Sigmoid colon (tissue), 3 donors: ENCODE measurements around the gene LIMA1.

Experiments
- CTCF ChIP-seq, 4 experiments: fragments of 450-650 bp in 3 of 4; fragments of 200-600 bp in 1 of 4; IDR thresholded peaks; one replicate each; pipeline ENCODE4 v1.5.1; 2016 to 2019; ENCODE audit warnings: antibody characterized with exemption in 4 of 4, mild to moderate bottlenecking in 3 of 4, moderate library complexity in 2 of 4
- POLR2A ChIP-seq, 2 donors: fragments of 450-650 bp; IDR thresholded peaks; one replicate each; pipeline ENCODE4 v1.6.1; 2016; ENCODE audit warnings: antibody characterized with exemption in 2 of 2, mild to moderate bottlenecking in 2 of 2, moderate library complexity in 2 of 2

DNA sequence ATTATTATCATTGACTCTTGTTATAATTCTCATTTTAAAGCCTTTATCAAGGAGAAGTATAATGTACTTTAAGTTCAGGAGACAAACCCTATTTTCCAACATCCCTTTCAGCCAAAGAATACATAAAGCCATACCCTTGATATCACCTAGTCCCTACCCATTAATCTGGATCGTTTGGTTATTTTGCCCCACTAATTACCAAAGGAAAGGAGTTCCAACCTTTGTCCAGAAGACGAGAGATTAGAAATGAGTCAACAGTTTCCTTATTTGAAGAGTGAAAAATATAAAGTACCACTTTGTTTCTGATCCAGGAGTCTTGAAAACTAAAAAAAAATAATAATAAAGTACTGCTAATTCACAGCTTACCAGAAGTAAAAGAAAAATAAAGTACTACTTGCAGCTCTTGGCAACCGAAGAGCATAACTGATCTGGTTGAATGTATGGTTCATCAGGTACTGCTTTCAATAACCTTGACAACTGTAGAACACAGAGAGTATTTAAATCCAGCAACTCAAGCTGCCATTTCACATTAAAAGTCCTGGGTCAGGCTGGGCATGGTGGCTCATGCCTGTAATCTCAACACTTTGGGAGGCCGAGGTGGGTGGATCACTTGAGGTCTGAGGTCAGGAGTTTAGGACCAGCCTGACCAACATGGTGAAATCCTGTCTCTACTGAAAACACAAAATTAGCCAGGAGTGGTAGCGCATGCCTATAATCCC, 33.7 kb downstream of the LIMA1 start:
- TF ChIP-seq CTCF (IDR thresholded peaks at IDR 0.05) (no peak), POLR2A (IDR thresholded peaks at IDR 0.05) (no peak)
